Lower leg skin (tissue), 3 donors: ENCODE data around the gene SH3RF2.

Experiments used
- CTCF ChIP-seq, 3 donors: fragments of 450-650 bp; IDR thresholded peaks; one replicate each; pipeline ENCODE4 v1.5.1; 2016; ENCODE audit warnings: antibody characterized with exemption in 3 of 3, mild to moderate bottlenecking in 3 of 3, moderate library complexity in 2 of 3
- POLR2A ChIP-seq, 2 donors: fragments of 450-650 bp; IDR thresholded peaks; one replicate each; pipeline ENCODE4 v1.6.1; 2016 to 2017; ENCODE audit warnings: antibody characterized with exemption in 2 of 2, mild to moderate bottlenecking in 1 of 2, moderate library complexity in 1 of 2

GRCh38 chr5:146001544-146002190 lies 65.3 kb downstream of the SH3RF2 start:
- TF ChIP-seq CTCF (IDR thresholded peaks at IDR 0.05) (no peak), POLR2A (IDR thresholded peaks at IDR 0.05) (no peak)
